ENCODE results near the gene SMC3.
"Not testable (repeated sequence)": the region's sequence is repeated elsewhere in the genome, so short reads cannot be mapped to it uniquely, and the experiment has no call there.

The SMC3 gene

GRCh38 chr10:110601581-110601980, 34.1 kb downstream of the SMC3 start:
- Mint-ChIP-seq H3K4me3 (no peak overlapping the region), H3K27me3 (ENCODE audit: low read depth) (no peaks in the 10 kb centered on the region), H3K9me3 (no peaks in the 10 kb centered on the region), H3K27ac (no peak overlapping the region), H3K36me3 (ENCODE audit: low read depth) (peaks cover 59% of the 10 kb centered on the region), H3K4me1 (no peaks in the 10 kb centered on the region)
- TF ChIP-seq, protein P1, sequence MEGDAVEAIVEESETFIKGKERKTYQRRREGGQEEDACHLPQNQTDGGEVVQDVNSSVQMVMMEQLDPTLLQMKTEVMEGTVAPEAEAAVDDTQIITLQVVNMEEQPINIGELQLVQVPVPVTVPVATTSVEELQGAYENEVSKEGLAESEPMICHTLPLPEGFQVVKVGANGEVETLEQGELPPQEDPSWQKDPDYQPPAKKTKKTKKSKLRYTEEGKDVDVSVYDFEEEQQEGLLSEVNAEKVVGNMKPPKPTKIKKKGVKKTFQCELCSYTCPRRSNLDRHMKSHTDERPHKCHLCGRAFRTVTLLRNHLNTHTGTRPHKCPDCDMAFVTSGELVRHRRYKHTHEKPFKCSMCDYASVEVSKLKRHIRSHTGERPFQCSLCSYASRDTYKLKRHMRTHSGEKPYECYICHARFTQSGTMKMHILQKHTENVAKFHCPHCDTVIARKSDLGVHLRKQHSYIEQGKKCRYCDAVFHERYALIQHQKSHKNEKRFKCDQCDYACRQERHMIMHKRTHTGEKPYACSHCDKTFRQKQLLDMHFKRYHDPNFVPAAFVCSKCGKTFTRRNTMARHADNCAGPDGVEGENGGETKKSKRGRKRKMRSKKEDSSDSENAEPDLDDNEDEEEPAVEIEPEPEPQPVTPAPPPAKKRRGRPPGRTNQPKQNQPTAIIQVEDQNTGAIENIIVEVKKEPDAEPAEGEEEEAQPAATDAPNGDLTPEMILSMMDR (IDR thresholded peaks at IDR 0.05; ENCODE audit: unreplicated experiment in 3 of 3) = no peak

- no peaks in the 10 kb centered on the region for H3K9me3 Mint-ChIP-seq
- no peak overlapping the region for H3K4me3 Mint-ChIP-seq
- peaks cover 9% of the 10 kb centered on the region for H3K4me1 Mint-ChIP-seq
- peaks cover 18% of the 10 kb centered on the region for H3K36me3 Mint-ChIP-seq (ENCODE audit: low read depth)
- H3K27me3 Mint-ChIP-seq (ENCODE audit: low read depth) = peaks cover 7% of the 10 kb centered on the region
- H3K27ac Mint-ChIP-seq = no peak overlapping the region
- TF ChIP-seq, protein P1 (IDR thresholded peaks at IDR 0.05; ENCODE audit: unreplicated experiment in 3 of 3) = no peak
Measured at GRCh38 chr10:110608087-110608486, 40.6 kb downstream of the SMC3 start.

- Mint-ChIP-seq H3K27me3 (ENCODE audit: low read depth) (peaks cover 15% of the 10 kb centered on the region), H3K36me3 (ENCODE audit: low read depth) (peaks cover 8% of the 10 kb centered on the region), H3K4me3 (no peak overlapping the region), H3K27ac (no peak overlapping the region), H3K4me1 (peaks cover 13% of the 10 kb centered on the region), H3K9me3 (no peaks in the 10 kb centered on the region)
- TF ChIP-seq, protein P1 (IDR thresholded peaks at IDR 0.05; ENCODE audit: unreplicated experiment in 3 of 3) = no peak
Measured at GRCh38 chr10:110609605-110610004, 42.1 kb downstream of the SMC3 start.

- Mint-ChIP-seq H3K4me1 (peaks cover 20% of the 10 kb centered on the region), H3K27ac (no peak overlapping the region)
- TF ChIP-seq, protein P1 (IDR thresholded peaks at IDR 0.05; ENCODE audit: unreplicated experiment in 3 of 3) = peak; percentile 78 to 86 (median 85)
Measured at GRCh38 chr10:110610308-110610774, 42.8 kb downstream of the SMC3 start.

GRCh38 chr10:110610781-110611180, 43.3 kb downstream of the SMC3 start:
- not testable (repeated sequence) for H3K4me3 Mint-ChIP-seq; H3K27ac Mint-ChIP-seq; H3K9me3 Mint-ChIP-seq; H3K36me3 Mint-ChIP-seq (ENCODE audit: low read depth)
- peaks cover 20% of the 10 kb centered on the region for H3K27me3 Mint-ChIP-seq (ENCODE audit: low read depth)
- peaks cover 25% of the 10 kb centered on the region for H3K4me1 Mint-ChIP-seq

More at GRCh38 chr10:110610308-110610774, 42.8 kb downstream of the SMC3 start:
- H3K27me3 Mint-ChIP-seq (ENCODE audit: low read depth) = peaks cover 16% of the 10 kb centered on the region
- H3K4me3 Mint-ChIP-seq = no peak overlapping the region
- H3K36me3 Mint-ChIP-seq (ENCODE audit: low read depth) = peaks cover under 1% of the 10 kb centered on the region
- no peaks in the 10 kb centered on the region for H3K9me3 Mint-ChIP-seq

DNA sequence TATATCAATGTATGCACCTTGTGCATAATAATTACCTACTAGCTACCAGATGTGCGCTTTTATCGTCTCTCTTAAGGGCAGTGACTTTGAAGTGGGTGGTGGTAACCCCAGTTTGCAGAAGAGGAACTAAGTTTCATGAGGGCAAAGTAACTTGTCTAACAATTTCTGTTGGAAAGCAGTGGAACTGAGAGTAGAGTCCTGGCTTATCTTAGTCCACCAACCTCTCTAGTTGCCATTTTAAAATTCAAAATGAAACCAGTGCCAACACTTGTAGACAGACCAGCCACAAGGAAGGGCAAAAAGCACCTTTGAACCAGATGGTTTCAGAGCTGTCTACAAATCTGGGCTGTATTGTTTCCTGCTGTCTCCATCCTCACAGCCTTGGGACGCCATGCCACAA, 44.6 kb downstream of the SMC3 start:
- no peak overlapping the region for H3K27ac Mint-ChIP-seq
- H3K27me3 Mint-ChIP-seq (ENCODE audit: low read depth) = peaks cover 24% of the 10 kb centered on the region
- no peak overlapping the region for H3K4me3 Mint-ChIP-seq
- peaks cover 30% of the 10 kb centered on the region for H3K4me1 Mint-ChIP-seq
- no peaks in the 10 kb centered on the region for H3K36me3 Mint-ChIP-seq (ENCODE audit: low read depth)
- TF ChIP-seq, protein P1 (IDR thresholded peaks at IDR 0.05; ENCODE audit: unreplicated experiment in 3 of 3) = no peak
- no peaks in the 10 kb centered on the region for H3K9me3 Mint-ChIP-seq

All from nephron (organoid).